ENCODE results near the gene PARK7.

Gene PARK7

DNA sequence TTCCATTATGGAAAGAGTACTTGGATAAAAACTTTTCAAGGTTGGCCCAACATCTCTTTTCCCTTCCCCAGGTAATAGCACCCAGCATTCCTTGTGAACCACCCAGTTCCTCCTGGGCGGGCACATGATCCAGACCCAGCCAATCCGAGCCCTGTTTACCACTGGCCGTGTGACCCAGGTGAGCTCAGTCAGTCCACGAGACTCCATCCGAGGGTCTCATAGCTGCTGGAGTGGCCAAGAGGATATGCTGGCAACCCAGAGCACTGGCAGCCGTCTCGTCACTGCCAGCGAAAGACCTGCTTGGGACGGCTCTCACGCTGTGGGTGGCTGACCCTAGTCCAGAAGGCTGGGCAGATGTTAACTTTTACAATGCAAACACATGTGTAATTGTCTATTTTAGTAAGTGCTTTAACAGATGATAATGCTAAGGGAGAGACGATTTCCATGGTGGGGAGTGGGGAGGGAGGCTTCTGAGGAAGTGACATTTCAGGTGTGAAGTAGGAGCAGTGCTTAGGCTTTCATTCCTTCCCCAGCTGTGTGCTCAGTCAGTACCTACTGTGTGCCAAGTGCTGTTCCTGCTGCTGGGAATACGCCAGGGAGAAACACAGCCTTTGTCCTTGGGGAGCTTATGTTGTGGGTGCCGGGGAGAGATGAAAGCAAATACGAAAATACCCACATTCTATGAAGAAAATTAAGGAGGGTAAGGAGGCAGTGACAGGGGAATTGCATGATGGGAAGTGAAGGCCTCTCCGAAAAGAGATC, 24.5 kb downstream of the PARK7 start:
- DNase-seq, result no peak

DNA sequence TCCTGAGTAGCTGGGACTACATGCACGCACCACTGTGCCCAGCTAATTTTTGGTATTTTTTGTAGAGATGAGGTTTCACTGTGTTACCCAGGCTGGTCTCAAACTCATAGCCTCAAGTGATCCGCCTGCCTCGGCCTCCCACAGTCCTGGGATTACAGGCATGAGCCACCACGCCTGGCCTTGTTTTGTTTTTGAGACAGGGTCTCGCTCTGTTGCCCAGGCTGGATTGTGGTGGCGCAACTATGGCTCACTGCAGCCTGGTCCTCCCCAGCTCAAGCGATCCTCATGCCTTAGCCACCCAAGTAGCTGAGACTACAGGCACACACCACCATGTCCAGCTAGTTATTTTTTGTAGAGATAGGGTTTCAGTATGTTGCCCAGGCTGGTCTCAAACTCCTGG, 26.0 kb downstream of the PARK7 start:
- no peak for DNase-seq

DNA sequence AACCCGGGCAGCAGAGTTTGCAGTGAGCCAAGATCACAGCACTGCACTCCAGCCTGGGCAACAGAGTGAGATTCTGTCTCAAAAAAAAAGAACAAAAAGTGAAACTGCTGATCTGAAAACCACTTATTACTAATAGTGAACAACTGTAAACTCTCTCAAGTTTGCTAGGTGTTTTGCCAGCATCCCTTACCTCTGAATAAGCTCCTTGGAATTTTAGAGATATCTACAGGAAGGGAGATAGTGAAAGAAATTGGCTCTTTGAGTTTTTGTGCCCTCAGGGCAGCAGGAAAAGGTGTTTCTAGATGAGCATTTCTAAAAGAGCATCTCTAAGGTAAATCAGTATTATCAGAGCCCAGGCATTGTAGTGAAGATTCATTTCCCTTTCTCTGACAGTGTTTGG, 27.1 kb downstream of the PARK7 start:
- no peak for DNase-seq

DNA sequence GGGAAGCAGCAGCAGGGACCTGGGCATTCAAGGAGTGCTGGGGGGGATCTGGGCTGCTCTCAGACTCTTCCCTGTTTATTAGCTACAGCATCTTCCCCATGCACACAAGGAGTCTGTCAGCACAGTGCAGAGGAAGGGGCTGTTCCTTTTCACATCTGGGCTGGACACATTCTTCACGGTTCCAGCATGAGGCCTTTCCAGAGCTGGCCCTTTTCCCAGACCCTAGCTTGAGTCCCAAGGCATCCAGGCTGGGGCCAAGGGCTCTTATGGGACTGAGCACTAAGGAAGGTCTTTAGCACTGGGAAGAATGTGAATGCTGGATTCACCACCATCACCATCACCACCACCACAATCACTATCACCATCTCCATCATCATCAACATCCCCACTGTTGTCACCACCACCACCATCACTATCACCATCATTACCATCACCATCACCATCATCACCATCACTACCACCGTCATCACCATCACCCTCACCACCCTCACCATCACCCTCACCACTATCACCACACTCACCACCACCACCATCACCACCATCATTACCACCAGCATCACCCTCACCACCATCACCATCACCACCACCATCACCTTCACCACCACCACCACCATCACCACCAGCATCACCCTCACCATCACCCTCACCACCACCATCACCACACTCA, 28.4 kb downstream of the PARK7 start:
- DNase-seq, result no peak

DNA sequence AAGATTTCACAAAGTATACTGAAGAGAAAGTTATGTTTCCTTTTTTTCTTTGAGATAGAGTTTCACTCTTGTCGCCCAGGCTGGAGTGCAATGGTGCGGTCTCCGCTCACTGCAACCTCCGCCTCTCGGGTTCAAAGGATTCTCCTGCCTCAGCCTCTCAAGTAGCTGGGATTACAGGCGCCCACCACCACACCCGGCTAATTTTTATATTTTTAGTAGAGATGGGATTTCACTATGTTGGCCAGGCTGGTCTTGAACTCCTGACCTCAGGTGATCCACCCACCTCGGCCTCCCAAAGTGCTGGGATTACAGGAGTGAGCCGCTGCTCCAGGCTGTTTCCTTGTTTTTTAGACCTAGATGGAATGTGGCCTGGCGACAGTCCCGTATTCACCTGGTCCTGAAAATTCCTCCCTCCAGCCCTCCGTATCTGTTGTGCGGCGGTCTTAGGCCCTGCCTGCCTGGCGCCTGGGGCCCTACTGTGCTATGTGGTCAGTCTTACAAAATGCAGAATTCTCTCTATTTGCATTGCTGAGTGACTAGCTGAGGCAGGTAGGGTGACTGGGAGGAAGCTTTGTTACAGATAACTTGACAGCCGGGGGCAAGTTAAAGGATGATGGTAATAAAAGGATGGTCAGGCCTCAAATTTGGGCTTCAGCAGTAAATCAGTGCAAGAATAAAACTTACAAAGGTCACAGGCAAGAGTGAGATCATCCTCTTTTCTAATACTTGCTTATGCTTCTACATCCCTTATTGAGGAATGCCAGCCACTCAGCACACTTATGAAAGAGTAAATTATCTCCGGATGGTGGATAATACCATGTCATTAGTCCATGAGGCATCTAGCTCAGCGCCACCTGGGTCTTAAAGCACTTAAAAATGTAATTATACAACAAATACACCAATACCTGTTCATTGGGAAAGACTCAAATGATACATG, 30.3 kb downstream of the PARK7 start:
- no peak for DNase-seq

DNA sequence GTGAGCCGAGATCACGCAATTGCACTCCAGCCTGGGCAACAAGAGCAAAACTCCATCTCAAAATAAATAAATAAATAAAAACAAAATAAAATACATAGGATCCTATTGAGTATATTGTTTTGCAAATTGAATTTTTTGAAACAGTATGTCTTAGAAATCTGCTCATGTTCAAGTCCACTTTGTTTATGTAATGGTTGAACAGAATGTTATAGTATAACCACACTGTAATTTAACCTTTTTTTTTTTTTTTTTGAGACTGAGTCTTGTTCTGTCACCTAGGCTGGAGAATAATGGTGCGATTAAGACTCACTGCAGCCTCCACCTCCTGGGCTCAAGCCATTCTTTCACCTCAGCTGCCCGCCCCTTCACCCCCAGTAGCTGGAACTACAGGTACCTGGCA, 31.4 kb downstream of the PARK7 start:
- DNase-seq, result no peak

DNA sequence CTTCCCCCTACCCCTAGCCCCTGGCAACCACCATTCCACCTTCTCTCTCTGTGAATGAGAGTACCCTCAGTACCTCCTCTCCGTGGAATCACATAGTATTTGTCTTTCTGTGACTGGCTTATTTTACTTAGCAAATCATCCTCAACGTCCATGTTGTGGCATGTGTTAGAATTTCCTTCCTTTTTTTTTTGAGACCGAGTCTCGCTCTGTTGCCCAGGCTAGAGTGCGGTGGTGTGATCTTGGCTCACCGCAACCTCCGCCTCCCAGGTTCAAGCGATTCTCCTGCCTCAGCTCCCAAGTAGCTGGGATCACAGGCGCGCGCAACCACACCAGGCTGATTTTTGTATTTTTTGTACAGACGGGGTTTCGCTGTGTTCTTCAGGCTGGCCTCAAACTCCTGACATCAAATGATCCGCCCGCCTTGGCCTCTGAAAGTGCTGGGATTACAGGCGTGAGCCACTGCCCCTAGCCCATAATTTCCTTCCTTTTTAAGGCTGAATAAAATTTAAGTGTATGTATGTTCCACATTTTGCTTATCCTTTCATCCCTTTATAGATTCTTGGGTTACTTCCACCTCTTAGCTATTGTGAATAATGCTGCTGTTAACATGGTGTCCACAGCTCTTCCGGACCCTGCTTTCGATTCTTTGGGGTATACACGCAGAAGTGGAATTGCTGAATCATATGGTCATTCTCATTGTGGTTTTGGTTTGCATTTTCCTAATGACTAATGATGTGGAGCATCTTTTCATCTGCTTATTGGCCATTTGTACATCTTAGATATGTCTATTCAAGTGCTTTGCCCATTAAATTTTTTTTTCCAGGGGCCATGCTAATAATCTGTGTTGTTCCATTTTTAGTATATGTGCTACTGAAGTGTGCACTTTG, 32.3 kb downstream of the PARK7 start:
- no peak for DNase-seq

DNA sequence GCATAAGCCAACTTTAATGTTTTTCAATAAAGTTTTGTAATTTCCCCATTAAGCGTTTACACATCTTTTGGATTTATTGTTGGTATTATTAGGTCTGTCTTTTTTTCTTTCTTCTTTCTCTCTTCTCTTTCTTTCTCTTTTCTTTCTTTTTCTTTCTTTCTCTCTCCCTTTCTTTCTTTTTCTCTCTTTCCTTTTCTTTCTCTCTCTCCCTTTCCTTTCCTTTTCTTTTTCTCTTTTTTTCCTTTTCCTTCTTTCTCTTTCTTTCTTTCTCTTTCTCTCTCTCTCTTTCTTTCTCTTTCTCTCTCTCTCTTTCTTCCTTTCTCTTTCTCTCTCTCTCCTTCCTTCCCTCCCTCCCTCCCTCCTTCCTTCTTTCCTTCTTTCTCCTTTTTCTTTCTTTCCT, 33.3 kb downstream of the PARK7 start:
- DNase-seq, result no peak

DNA sequence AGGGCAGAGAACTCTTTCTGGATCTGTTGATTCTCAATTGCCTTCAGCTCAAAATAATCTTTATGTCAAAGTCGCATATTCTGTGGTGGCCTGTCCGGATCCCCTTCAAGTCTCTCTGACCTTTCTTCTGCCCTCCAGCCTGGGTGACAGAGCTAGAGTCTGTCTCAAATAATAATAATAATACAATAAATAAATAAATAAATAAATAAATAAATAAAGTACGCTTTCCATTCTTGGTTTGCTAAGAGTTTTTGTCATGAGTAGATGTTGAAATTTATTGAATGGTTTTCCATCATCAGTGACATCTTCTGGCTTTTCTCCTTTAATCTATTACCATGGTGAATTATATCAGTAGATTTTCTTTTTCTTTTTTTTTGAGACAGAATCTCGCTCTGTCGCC, 33.9 kb downstream of the PARK7 start:
- no peak for DNase-seq

DNA sequence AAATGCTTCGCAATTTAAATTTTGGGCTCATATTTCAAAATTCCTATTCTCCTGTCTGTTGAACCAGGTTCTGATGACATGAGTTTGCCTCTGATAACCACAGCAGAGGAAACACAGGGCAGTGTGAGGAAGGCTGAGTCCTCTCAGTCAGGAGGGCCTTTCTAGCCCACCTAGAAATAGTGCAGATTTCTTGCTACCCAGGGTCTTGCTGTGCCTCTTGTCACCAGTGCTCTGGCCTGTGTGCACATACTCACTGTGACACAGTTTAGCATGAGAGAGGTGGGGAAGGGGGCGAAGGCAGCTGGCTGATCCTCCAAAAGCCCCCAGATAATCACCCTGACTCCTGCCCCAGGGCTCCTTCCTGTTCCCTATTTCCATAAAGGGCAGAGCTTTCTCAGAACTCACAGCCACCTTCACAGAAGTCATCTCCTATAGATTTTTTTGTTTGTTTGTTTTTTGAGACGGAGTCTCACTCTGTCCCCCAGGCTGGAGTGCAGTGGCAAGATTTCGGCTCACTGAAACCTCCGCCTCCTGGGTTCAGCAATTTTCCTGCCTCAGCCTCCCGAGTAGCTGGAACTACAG, 40.9 kb downstream of the PARK7 start:
- DNase-seq, result no peak

DNA sequence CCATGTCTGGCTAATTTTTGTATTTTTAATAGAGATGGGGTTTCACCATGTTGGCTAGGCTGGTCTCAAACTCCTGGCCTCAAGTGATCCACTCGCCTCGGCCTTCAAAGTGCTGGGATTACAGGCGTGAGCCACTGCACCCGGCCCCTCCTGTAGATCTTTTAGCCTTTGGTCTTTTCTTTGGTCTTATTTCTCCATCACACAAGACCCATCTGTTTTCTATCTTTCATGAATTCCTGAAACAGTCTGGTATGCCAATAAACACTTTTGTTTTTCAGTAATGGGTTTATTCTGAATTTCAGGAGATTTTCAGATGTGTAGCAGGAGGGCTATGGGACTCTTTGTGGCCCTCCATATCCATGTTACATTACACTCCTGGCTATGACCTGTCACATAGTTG, 41.4 kb downstream of the PARK7 start:
- no peak for DNase-seq

DNA sequence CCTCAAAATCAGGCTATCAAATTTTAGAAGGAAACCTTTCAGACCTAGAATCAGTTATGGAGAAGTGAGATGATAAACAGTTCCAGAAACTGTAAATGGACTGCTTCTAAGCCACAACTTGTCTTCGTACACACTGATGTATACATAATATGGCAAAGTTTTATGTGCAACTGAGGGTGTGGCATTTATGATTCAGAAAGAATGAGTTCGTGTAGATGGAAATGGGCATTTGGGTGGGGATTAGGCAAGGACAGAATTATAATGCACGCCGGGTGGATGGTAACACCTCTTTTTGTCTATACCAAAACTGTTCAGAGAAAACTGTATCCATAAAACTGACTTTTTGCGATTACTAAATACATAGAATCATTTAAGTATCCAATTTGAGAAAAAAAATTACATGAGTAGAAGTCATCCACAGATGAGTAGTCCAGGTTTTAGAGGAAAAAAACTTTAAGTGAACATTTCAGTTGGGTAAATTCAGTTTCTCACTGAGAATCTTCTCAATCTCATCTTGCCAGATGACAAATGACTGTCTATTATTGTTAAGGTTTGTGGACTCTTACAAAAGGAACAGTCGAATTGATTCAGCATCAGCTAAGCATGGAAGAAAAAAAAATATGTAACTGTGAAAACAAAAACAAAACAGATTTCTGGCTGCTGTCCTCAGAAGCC, 42.1 kb downstream of the PARK7 start:
- DNase-seq, result no peak

DNA sequence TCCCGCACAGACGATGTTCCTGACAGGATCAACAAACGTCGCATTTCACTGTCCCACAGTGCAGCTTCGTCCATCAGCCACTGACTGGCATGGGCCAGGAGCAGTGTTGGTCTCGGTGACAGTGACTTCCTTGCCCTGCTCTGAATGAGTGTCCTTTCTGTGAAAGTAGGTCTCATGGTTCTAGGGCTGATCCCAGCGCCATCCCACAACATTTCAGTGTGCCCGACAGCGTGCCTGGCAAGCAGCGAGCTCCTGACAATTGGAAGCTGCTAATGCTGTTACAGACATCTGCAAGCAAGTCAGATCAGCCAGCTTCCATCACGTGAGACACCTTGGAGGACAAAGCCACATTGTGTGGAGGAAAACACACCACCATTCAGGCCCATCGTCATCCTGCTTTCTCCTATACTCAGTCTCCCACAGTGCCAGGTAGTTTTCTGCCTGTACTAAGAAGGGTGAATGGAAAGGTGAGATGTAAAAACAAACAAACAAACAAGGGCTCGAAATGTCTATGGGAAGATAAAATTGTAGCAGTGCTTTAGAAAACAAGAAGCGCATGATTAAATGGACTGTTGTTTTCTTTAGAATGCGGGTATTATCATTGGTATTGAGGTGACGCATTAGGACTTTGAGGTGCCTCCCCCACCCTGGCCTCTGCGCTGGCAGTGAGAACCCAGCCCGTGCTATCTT, 42.7 kb downstream of the PARK7 start:
- no peak for DNase-seq

DNA sequence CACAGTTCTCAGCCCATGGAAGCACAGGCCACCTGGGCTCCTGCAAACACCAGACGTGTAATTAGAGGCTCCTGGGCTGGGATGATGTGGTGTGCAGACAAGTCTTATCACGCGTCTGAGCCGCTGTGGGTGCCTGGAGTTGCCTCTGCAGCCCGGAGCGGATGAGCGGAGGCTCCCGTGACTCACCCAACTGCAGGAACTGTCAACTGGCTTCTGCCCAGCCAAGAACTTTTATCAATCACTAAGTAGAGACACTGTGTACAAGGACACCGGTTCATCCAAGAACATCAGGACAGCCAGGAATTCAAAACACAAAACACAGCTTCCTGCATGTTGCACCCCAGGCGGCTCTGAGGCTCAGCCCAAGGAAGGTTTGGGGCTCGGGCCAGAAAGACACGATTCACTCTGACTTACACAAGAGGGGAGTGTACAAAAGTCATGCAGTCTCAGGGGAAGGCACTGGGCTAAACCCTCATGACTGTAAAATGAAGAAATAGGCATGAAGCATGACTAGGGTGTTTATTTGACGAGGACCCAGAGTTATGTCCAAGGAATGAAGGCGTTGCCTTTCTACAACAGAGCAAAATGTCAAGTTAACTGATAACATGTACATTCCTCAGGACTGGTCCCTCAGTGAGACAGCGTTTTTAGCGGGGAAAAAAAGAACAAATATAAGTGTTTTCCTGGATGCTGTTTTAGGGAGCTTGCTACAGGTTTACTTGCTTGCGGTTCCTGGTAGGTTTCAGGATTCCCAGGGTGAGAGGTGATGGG, 43.5 kb downstream of the PARK7 start:
- no peak for DNase-seq

DNA sequence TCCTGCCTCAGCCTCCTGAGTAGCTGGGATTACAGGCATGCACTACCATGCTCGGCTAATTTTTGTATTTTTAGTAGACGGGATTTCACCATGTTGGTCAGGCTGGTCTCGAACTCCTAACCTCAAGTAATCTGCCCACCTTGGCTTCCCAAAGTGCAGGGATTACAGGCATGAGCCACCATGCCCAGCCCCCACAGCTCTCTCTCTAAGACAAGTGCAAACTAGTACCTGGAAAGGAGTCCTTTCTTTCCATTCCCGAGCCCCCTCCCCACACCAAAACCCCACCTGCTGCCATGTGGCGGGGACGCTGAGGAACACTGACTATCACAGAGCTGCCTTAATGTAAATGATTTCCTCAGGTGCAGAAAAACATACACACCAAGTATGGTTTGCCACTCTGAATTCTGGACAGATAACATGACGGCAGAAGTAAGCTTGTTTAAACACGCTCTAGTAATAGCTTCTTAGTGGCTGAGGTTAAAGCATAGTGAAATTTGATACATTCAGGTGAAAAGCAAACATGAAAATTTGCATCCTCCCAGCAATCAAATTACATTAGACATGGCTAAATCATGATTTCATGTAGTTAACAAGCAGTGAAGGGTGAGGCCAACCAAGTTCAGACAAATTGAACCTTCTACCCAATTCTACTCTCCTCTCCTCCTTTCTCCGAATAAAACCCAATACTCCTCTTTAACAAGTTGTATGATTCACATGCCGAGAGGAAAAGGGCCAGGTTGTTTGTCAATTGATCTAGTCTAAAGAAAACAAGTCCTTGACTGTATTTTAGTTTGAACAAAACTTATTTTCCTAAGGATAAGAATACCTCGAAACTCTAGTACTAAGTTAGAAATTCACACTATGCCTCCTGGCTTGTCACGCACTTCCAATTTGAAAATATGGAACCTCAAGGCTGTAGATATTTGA, 44.8 kb downstream of the PARK7 start:
- DNase-seq, result no peak

DNA sequence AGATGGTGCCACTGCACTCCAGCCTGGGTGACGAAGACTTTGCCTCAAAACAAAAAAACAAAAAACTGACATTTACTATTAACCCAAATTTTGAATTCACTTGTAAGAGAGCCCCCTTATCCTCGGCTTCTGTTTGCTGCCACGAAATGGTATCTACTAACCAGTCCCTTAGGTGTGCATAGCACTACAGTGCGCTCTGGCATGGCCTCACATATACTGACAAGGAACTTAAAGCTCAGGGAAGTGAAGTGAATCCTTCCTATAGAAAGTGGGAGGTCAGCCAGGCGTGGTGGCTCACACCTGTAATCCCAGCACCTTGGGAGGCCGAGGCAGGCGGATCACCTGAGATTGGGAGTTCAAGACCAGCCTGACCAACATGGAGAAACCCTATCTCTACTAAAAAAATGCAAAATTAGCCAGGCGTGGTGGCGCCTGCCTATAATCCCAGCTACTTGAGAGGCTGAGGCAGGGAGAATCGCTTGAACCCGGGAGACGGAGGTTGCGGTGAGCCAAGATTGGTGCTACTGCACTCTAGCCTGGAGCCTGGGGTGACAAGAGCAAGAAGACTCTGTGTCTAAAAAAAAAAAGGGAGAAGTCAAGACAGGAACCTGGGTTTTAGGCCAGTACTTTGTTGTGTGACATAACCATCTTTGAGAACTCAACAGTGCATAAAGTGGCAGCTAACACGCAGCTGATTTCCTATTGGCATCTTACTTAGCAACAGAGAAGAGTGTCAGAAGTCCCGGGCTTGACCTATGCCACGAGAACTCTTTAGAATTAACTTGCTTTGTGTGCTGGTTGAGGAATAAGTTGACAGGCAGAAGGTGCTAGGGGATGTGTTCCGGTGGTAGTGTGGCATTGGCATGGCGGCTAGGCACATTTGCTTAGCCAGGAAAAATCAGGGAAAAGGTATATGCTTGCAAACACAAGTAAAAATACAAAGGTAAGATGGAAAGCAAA, 47.8 kb downstream of the PARK7 start:
- no peak for DNase-seq

DNA sequence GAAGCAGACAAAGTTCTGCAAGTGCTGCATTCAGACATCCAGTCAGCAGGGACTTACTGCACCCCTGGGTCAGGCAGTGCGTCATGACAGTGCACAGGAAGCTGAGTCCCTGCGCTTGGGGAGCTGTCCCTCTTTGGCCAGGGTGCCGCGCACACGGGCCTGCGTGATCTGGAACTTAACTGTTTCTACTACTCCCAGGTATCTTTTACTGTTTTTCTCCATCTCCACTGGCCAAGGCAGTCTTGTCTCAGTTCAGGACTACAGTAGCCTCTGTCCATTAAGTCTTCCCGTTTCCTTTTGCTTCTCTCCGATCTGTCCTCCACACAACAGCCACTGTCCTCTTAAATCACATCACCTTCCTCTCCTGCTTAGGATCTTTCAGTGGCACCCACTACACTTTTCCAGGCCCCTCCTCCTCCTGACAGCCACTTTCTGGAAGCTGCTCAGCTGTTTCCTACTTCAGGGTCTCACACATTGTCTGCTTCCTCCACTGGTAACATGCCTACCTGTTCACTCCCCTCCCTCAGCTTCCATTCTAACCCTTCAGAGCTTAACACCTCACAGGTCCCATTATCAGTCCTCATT, 48.7 kb downstream of the PARK7 start:
- no peak for DNase-seq

Data from NCI-H2107 (cell line).